HG02571 (cell line): Measurements from ENCODE around the gene BORCS8.
"Not testable (repeated sequence)": the region's sequence is repeated elsewhere in the genome, so short reads cannot be mapped to it uniquely, and the experiment has no call there.

Experiments
- ATAC-seq: cut with Tn5 transposase; IDR thresholded peaks from one replicate; pipeline ENCODE4 v1.9.1; 2021; ENCODE audit warnings: mild to moderate bottlenecking, moderate library complexity; ENCODE audit not compliant: unreplicated experiment

The BORCS8 gene

GRCh38 chr19:19152668-19153384 lies 39.1 kb downstream of the BORCS8 start:
- ATAC-seq, result no peak

GRCh38 chr19:19151418-19151817 lies 40.5 kb downstream of the BORCS8 start:
- ATAC-seq, result no peak

GRCh38 chr19:19149435-19149834 lies 42.5 kb downstream of the BORCS8 start:
- no peak for ATAC-seq

GRCh38 chr19:19148504-19148903 lies 43.4 kb downstream of the BORCS8 start:
- not testable (repeated sequence) for ATAC-seq

- ATAC-seq, result no peak
Observed at GRCh38 chr19:19147344-19147743, 44.6 kb downstream of the BORCS8 start.

GRCh38 chr19:19146865-19147264 lies 45.1 kb downstream of the BORCS8 start:
- ATAC-seq, result no peak

GRCh38 chr19:19145684-19146608 lies 46.0 kb downstream of the BORCS8 start:
- no peak for ATAC-seq

GRCh38 chr19:19145281-19145680 lies 46.7 kb downstream of the BORCS8 start:
- ATAC-seq, result no peak

- ATAC-seq, result no peak
Observed at GRCh38 chr19:19142347-19142746, 49.6 kb downstream of the BORCS8 start.

- no peak for ATAC-seq
Observed at GRCh38 chr19:19140476-19140875, 51.5 kb downstream of the BORCS8 start.

GRCh38 chr19:19139876-19140229 lies 52.1 kb downstream of the BORCS8 start:
- no peak for ATAC-seq

- peak; percentile 98 for ATAC-seq
Observed at GRCh38 chr19:19138109-19138981, 53.6 kb downstream of the BORCS8 start, which contains the start of gene TMEM161A. Gene TMEM161A (minus strand): TSS chr19:19138478. CDS start chr19:19138428, 50 bp downstream.

- ATAC-seq, result no peak
Observed at GRCh38 chr19:19137556-19138108, 54.3 kb downstream of the BORCS8 start.

- ATAC-seq, result not testable (repeated sequence)
Observed at GRCh38 chr19:19135713-19136112, 56.2 kb downstream of the BORCS8 start.

GRCh38 chr19:19134687-19135158 lies 57.2 kb downstream of the BORCS8 start:
- no peak for ATAC-seq

GRCh38 chr19:19133985-19134384 lies 58.0 kb downstream of the BORCS8 start:
- no peak for ATAC-seq

- ATAC-seq, result no peak
Observed at GRCh38 chr19:19132912-19133311, 59.0 kb downstream of the BORCS8 start.

GRCh38 chr19:19131989-19132388 lies 60.0 kb downstream of the BORCS8 start:
- ATAC-seq, result no peak
